ENCODE data around the gene KCTD3. TPM values are rescaled to one million over a fixed set of nuclear protein-coding genes. Genes with fewer than 3 reads are reported as not detected.

The KCTD3 gene
- total RNA-seq, 1 donor = 48.9 TPM

DNA sequence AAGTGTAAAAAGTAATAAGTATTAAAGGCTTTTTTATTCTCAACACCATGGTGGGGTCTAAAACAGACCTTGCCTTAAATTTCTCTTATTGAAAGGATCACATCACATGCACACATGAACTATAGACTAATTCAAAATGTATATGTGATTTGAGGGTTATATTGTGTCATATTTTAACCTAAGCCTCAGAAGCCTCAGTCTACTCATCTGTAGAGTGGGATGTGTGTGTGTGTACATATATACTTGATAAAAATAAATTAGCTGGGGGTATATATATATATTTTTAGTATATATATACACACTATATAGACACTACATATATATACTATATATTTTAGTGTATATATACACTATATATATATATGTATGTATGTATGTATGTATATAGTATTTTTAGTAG lies 58.8 kb downstream of the KCTD3 start:
- H3K36me3 ChIP-seq (ENCODE audit: insufficient read depth, low read length) = peaks cover 14% of the 10 kb centered on the region
- DNase-seq (ENCODE audit: insufficient read length, low spot score, missing footprints) = no peak
- H3K4me3 ChIP-seq (ENCODE audit: insufficient read depth, low read length) = no peak overlapping the region
- TF ChIP-seq CTCF (IDR thresholded peaks at IDR 0.05; ENCODE audit: extremely low read depth, low read depth, low read length) = no peak
- H3K9me3 ChIP-seq (ENCODE audit: low read depth, low read length) = no peaks in the 10 kb centered on the region
- no peaks in the 10 kb centered on the region for H3K79me2 ChIP-seq (ENCODE audit: insufficient read depth, low read length)
- H3K4me2 ChIP-seq (ENCODE audit: insufficient read depth, low read length) = no peak overlapping the region
- no peaks in the 10 kb centered on the region for H4K20me1 ChIP-seq (ENCODE audit: insufficient read depth, low read length)
- H3K27ac ChIP-seq (ENCODE audit: low read depth, low read length) = no peak overlapping the region
- H2AFZ ChIP-seq (ENCODE audit: low read length) = no peak overlapping the region
- no peaks in the 10 kb centered on the region for H3K4me1 ChIP-seq (ENCODE audit: insufficient read depth, low read length)
- no peaks in the 10 kb centered on the region for H3K27me3 ChIP-seq (ENCODE audit: insufficient read depth, low read length)

- Histone ChIP-seq H3K4me1 (ENCODE audit: insufficient read depth, low read length) (peaks cover 2% of the 10 kb centered on the region), H3K27ac (ENCODE audit: low read depth, low read length) (no peak overlapping the region), H3K27me3 (ENCODE audit: insufficient read depth, low read length) (no peaks in the 10 kb centered on the region), H3K36me3 (ENCODE audit: insufficient read depth, low read length) (no peaks in the 10 kb centered on the region), H3K4me2 (ENCODE audit: insufficient read depth, low read length) (no peak overlapping the region), H3K79me2 (ENCODE audit: insufficient read depth, low read length) (no peaks in the 10 kb centered on the region), H3K4me3 (ENCODE audit: insufficient read depth, low read length) (no peak overlapping the region), H4K20me1 (ENCODE audit: insufficient read depth, low read length) (no peaks in the 10 kb centered on the region), H3K9me3 (ENCODE audit: low read depth, low read length) (no peaks in the 10 kb centered on the region), H2AFZ (ENCODE audit: low read length) (no peak overlapping the region)
- no peak for DNase-seq (ENCODE audit: insufficient read length, low spot score, missing footprints)
- TF ChIP-seq CTCF (IDR thresholded peaks at IDR 0.05; ENCODE audit: extremely low read depth, low read depth, low read length) = no peak
These were observed 63.9 kb downstream of the KCTD3 start for GRCh38 chr1:215631040-215631439.

- H3K4me2 ChIP-seq (ENCODE audit: insufficient read depth, low read length) = no peak overlapping the region
These were observed 64.4 kb downstream of the KCTD3 start for GRCh38 chr1:215631489-215631888.

GRCh38 chr1:215635827-215636226 lies 68.7 kb downstream of the KCTD3 start:
- no peak for DNase-seq (ENCODE audit: insufficient read length, low spot score, missing footprints)
- no peak overlapping the region for H3K4me2 ChIP-seq (ENCODE audit: insufficient read depth, low read length)
- no peak for TF ChIP-seq CTCF (IDR thresholded peaks at IDR 0.05; ENCODE audit: extremely low read depth, low read depth, low read length)

More at GRCh38 chr1:215631489-215631888, 64.4 kb downstream of the KCTD3 start:
- TF ChIP-seq CTCF (IDR thresholded peaks at IDR 0.05; ENCODE audit: extremely low read depth, low read depth, low read length) = no peak
- H2AFZ ChIP-seq (ENCODE audit: low read length) = no peak overlapping the region
- H4K20me1 ChIP-seq (ENCODE audit: insufficient read depth, low read length) = no peaks in the 10 kb centered on the region
- H3K27ac ChIP-seq (ENCODE audit: low read depth, low read length) = no peak overlapping the region
- H3K4me3 ChIP-seq (ENCODE audit: insufficient read depth, low read length) = no peak overlapping the region
- DNase-seq (ENCODE audit: insufficient read length, low spot score, missing footprints) = peak; percentile 55
- no peaks in the 10 kb centered on the region for H3K79me2 ChIP-seq (ENCODE audit: insufficient read depth, low read length)
- H3K9me3 ChIP-seq (ENCODE audit: low read depth, low read length) = no peaks in the 10 kb centered on the region
- no peaks in the 10 kb centered on the region for H3K36me3 ChIP-seq (ENCODE audit: insufficient read depth, low read length)
- peaks cover 6% of the 10 kb centered on the region for H3K4me1 ChIP-seq (ENCODE audit: insufficient read depth, low read length)
- H3K27me3 ChIP-seq (ENCODE audit: insufficient read depth, low read length) = no peaks in the 10 kb centered on the region

More at GRCh38 chr1:215635827-215636226, 68.7 kb downstream of the KCTD3 start:
- Histone ChIP-seq H3K9me3 (ENCODE audit: low read depth, low read length) (no peaks in the 10 kb centered on the region), H3K27me3 (ENCODE audit: insufficient read depth, low read length) (no peaks in the 10 kb centered on the region), H3K4me1 (ENCODE audit: insufficient read depth, low read length) (peaks cover 18% of the 10 kb centered on the region), H2AFZ (ENCODE audit: low read length) (peak overlapping the region; percentile 95), H4K20me1 (ENCODE audit: insufficient read depth, low read length) (no peaks in the 10 kb centered on the region), H3K36me3 (ENCODE audit: insufficient read depth, low read length) (no peaks in the 10 kb centered on the region), H3K27ac (ENCODE audit: low read depth, low read length) (peak overlapping the region; percentile 86), H3K4me3 (ENCODE audit: insufficient read depth, low read length) (no peak overlapping the region), H3K79me2 (ENCODE audit: insufficient read depth, low read length) (no peaks in the 10 kb centered on the region)
